NCI-H82 (cell line): ENCODE measurements around the gene NKD1.

Experiments used
- DNase-seq: peaks from one replicate; lab custom pipeline; 2025; lab: John Stamatoyannopoulos, UW

Gene NKD1

GRCh38 chr16:50537533-50538290 is 10.5 kb upstream of the NKD1 start:
- no peak for DNase-seq

- peak; percentile 18 for DNase-seq
Measured at GRCh38 chr16:50538411-50539052, 9.7 kb upstream of the NKD1 start.

GRCh38 chr16:50539053-50539695 is 9.0 kb upstream of the NKD1 start:
- no peak for DNase-seq

DNA sequence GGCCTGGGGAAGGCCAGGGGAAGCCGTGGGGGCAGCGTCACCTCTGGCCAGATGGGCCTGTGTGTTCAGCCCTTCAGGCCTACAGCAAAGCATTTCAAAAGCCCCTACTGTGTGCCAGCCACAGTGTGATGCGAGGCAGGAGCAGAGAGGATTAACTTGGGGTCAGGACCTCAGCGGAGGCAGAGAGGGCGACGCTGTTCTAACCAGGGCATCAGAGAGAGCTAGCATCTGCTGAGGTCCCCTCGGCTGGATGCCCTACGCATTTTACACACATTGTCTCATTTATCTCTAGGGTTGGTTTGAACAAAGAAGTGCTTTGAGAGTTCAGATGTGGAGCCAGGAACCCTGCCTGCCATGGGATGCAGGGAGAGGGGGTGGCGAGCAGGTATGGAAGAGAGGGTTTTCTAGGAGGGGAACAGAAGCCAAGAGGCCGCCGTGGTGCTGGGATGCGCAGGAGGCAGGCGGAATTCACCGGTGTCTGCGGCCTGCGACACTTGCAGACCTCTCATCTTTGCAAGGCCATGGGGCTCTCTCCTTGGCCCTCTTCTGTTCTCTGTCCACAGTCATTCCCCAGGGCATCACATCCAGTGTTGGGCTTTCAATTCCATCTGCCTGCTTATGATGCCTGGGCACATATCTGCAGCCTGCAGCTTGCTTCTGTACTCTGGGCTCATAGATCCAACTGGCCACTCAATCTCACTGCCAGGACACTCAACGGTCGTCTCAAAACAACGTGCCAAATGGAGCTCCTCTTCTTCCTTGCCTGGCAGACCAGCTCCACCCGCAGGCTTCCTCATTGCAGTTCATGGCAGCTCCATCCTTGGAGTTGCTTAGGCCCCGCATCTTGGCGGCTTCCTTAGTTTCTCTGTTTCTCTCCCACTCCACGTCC is 8.1 kb upstream of the NKD1 start:
- peak; percentile 20 for DNase-seq

GRCh38 chr16:50540711-50541007 is 7.5 kb upstream of the NKD1 start:
- DNase-seq = no peak

- no peak for DNase-seq
Measured at GRCh38 chr16:50542703-50543102, 5.5 kb upstream of the NKD1 start.

DNA sequence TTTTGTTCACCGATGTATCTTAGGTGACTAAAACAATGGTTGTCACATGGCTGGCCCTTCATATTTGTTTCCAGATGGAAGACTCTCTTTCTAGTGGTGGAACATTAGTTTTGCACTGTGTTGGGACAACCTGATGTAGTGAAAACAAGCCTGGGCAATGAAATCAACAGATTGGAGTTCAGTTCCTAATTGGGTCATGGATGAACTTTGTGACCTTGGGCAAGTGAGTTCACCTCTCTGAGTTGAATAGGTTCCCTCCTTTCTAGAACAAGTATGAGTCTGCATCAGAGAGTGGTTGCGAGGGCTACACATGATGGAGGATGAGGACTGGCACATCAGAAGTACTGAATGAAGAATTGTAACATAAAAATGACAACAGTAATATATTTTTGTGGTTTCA is 2.1 kb upstream of the NKD1 start:
- DNase-seq = no peak

DNA sequence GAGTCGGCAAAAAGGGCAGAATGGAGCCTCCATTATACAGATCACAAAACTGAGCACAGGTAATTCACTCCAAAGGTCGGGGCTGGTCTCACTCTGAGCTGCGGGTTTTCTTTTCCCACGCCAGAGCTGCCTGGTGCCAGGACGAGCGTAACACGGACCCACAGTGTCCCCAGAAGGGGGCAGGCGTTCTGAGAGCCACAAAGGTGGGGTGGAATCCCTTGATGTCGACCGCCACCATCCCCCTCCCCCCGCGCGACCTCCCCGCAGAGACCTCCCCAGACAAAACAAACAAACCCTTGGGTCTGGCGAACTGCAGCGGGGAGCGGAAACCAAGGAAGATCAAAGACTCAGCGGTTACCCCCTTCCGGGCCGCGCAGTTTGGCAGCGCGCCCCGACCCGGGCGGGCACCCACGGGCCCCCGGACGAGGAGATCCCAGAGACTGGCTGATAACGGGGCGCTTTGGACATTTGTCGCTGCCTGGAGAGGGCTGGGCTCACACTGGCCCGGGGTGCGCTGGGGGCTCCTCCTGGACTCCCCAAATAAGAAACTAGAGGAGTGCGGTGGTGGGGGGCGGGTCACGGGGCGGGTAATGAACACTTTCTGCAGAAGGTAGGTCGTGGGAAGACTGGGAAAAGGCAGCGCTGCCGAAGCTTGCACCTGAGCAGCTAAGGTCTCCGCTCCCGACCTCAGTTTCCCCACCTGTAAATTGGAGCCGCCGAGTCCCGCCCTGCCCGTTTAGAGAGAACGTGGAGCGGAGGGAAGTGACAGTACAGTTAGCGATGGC is 664 bp upstream of the NKD1 start:
- DNase-seq = peak; percentile 62

DNA sequence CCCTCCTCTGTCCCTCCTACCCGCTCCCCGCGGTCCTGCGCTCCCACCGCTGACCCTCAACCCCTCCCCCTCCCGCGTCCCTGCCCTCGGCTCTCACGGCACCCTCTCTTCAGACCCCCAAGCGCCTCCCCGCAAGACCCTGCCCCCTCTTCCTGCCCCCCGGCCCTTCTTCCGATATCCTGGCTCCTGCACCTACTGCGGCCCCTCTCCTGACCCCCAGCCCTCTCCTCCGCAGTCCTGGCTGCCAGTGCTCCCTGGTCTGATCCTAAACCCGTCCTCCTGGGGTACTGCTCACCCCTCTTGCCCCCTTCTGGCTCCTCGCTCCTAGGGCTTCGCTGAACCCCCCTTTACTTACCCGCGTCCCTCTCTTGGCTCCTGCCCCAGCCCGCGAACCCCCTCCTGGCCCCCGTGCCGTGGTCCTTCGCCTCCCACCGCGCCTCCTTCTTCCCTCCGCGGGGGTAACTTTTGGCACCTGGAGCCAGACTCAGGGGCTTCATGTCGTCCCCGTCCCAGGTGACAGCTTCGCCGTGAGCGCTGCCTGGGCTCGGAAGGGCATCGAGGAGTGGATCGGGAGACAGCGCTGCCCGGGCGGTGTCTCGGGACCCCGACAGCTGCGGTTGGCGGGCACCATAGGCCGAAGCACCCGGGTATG is 839 bp downstream of the NKD1 start:
- DNase-seq = no peak

DNA sequence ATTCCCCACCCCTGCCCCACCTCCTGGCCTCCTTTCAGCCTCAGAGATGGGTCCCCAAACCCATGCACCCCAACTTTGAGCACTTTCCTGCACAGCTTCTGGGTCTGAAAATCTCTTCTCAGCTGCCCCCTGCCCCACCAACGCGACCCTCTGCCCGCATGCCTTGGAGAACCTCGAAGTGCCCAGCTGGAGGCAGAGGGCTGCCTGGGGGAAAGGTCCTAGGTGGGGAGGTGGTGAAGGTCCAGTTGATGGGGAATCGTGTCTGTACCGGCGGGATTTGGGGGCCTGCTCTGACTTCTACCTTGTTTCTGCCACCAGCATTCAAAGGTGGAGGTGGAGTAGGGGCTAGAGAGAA is 1.3 kb downstream of the NKD1 start:
- no peak for DNase-seq

DNA sequence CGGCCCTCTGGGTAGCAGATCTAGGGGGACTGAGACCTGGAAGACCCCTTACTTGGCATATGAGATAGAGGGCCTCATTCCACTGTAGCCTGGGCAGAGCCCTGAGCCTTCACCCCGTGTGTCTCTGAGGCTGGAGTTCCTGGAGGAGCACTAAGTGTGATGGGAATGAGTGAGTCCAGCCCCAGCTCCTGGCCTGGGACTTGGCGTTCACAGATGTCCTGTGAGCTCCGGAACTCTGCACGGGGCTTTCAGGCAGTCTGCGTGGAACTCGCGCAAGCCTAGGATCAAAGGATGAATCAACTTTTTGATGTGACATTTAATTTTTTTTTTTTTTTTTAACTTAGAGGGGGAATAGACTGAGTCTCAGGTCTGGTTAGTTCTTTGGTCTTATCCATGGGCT is 1.8 kb downstream of the NKD1 start:
- no peak for DNase-seq

- no peak for DNase-seq
Measured at GRCh38 chr16:50550866-50551641, 2.9 kb downstream of the NKD1 start.

DNA sequence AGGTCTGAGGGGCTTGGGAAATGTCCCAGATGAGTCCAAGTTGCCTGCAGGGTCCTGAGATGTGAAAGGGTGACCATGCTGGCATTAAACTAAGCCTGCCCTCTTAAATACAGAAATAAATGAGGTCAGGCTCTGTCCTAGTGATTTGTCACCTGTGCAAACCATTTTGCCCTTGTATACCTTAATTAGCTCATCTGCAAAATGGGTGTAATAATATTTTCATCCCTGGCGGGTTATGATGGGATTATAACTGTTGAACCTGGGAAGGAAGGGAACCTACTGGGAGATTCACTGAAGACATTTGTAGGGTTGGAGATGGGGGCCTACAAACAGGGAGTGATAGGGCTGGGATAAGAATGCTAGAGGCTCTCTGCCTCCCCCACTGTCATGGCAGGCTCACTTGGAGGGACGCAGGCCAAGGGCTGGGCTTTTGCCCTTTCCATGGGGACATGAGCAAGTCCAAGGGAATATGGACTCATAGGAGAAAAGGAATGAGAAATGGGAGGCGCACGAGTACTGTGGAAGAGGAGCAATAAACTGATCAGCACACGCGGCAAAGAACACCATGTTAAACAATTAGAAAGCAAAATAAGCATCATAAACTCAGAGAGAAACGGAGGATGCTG is 4.4 kb downstream of the NKD1 start:
- no peak for DNase-seq

DNA sequence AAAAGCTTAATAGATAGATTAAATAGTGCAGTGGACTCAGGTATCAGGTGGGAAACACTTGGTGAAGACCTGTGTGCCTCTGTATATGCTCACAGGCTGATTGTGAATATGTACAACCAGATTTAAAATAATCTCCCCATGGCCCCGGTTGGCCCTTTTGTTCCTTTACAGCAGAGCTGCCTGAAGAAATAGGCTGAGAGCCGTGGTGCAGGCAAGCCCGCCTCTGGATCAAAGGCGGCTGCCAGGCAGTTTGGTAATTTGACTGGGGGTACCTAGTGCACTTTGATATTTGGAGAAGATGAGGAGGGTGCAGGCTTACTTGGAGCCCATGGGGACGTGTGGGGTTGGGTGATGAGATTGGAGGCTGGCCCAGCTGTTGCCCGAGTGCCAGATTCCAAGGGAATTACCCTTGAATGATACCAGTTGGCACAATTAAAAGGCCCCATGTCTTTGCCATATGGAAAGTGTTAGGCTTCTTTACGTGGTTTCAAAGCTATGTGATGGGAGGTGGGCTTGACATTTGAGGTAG is 5.0 kb downstream of the NKD1 start:
- no peak for DNase-seq

DNA sequence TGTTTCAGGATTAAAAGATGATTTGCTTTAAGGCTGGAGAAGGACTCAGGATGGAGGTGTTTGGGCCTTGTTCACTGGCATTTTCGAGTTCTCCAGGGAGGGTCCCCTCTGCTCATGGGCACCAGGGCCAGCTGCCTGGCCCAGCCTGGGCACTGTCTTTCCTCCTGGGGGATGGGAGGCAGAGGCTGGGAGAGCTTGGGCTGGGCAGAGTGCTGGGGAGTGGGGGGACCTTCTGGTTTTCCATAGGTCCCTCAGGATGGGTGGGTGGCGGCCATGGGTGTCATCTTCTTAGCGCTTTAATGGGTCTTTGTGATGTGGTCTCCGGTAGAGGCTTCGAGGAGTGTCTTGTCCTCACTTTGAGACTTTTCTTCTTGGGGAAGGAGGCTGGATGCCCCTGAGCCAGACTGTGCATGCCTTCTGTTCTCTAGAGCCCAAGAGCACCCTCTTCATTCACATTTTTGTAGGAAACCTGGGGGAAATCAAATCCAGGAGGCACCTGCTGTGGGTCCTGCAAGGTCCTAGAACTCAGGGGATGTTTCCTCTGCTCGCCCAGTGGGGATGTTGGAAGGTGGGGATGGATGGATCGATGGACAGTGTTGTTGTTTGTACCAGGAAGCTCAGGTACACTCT is 5.7 kb downstream of the NKD1 start:
- no peak for DNase-seq

DNA sequence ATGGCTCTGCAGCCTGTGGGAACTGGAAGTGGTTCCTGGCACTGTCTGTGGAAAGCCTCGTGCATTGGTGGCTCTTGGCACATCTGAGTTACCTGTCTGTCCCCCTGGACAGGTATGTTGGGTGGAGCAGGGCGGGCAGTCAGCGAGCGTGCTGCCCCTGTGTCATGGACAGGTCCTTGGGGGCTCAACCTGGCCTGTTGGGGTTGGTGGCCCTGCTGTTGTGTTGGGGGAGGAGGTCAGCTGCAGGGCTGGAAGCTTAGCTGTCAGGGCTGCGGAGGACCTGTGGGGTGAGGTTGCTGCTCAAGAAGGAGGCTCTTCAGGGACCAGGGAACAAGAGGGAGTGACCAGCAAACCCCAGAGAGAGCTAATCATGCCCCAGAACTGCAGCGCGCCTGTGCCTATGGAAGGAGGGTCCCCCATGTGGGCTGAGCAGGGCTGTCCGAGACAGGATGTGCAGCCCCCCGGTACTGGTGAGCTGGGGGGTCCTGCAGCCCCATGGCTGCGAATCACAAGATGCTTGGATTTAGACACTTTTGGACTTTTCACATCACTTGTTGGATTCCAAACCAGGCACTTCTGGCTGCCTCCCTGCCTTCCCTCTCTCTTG is 7.2 kb downstream of the NKD1 start:
- DNase-seq = no peak

GRCh38 chr16:50555952-50556673 is 7.9 kb downstream of the NKD1 start:
- no peak for DNase-seq

DNA sequence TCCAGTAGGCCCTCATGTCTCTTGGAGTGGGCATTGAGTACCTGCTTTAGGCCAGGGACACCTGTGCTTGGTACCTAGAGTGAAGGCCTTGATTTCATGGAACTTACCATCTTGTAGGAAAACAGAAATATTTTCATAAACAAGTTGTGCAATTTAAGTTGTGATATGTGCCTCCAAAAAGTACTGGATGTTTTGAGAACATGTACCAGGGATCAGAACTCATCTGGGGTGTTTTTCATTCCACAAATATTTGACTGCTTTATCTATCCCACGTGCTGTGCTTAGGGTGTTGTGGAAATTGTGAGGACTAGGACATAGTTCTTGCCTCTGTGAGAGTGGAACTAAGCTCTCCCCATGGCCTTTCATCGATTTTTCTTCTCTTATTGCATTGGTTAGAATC is 8.8 kb downstream of the NKD1 start:
- DNase-seq = no peak
